ENCODE results near the gene CYP11A1. TPM values are rescaled to one million over a fixed set of nuclear protein-coding genes. Genes with fewer than 3 reads are reported as not detected.

CYP11A1 gene
- total and polyA plus RNA-seq, 10 of the 15 experiments (the other 5 are each of a cell fraction or from before 2014, with no cell fraction given): 0.11 to 1.2 (median 0.23) TPM; not detected in 5

- ChIA-PET POLR2A (no interaction called here), SMC1A (ENCODE audit: uncharacterized antibody, unreplicated experiment) (interaction anchor here (0.9 to 1.3 kb wide), 2 partner anchors 11 to 15 kb away, joined by 3 read pairs; no protein-coding TSS in a partner anchor), RAD21 (ENCODE audit: unreplicated experiment) (interaction anchor here (1.2 to 1.9 kb wide), 2 partner anchors 7 to 346 kb away, joined by 3 to 9 read pairs; no protein-coding TSS in a partner anchor), CTCF (interaction anchor here (1.1 to 5.2 kb wide), 6 partner anchors 9 to 345 kb away, joined by 4 to 147 read pairs (median 25); partner anchors contain the start of gene ISLR2)
- TF ChIP-seq, protein P1, sequence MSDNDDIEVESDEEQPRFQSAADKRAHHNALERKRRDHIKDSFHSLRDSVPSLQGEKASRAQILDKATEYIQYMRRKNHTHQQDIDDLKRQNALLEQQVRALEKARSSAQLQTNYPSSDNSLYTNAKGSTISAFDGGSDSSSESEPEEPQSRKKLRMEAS (IDR thresholded peaks at IDR 0.05; ENCODE audit: low read depth, low read length): no peak
- no peak for TF ChIP-seq TCF7 (IDR thresholded peaks at IDR 0.05; ENCODE audit: borderline replicate concordance)
- TF ChIP-seq NR2C2 (IDR thresholded peaks at IDR 0.05; ENCODE audit: borderline replicate concordance, control insufficient read depth, insufficient read length, low read depth): no peak
- no peak for TF ChIP-seq WRNIP1 (IDR thresholded peaks at IDR 0.05; ENCODE audit: borderline replicate concordance, low read depth, low read length)
- TF ChIP-seq PAX5 (IDR thresholded peaks at IDR 0.05; ENCODE audit: borderline replicate concordance, low read depth, low read length): no peak
- TF ChIP-seq MTA3 (IDR thresholded peaks at IDR 0.05; ENCODE audit: borderline replicate concordance, low read length): no peak
- TF ChIP-seq ZBED1 (IDR thresholded peaks at IDR 0.05; ENCODE audit: borderline replicate concordance): no peak
- TF ChIP-seq CEBPB (IDR thresholded peaks at IDR 0.05; ENCODE audit: borderline replicate concordance in 1 of 2, low read depth in 2 of 2, low read length in 2 of 2): no peak
- no peak for TF ChIP-seq LARP7 (IDR thresholded peaks at IDR 0.05)
- no peak for TF ChIP-seq CBFB (IDR thresholded peaks at IDR 0.05; ENCODE audit: low read depth)
- no peak for TF ChIP-seq HDGF (IDR thresholded peaks at IDR 0.05)
- TF ChIP-seq, protein P2, sequence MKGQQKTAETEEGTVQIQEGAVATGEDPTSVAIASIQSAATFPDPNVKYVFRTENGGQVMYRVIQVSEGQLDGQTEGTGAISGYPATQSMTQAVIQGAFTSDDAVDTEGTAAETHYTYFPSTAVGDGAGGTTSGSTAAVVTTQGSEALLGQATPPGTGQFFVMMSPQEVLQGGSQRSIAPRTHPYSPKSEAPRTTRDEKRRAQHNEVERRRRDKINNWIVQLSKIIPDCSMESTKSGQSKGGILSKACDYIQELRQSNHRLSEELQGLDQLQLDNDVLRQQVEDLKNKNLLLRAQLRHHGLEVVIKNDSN (IDR thresholded peaks at IDR 0.05; ENCODE audit: borderline replicate concordance, extremely low read length, insufficient read depth, low read depth, low read length): no peak
- TF ChIP-seq SUPT20H (IDR thresholded peaks at IDR 0.05; ENCODE audit: borderline replicate concordance, control insufficient read depth, low read depth, low read length): no peak
- no peak for TF ChIP-seq NR2C1 (IDR thresholded peaks at IDR 0.05)
- TF ChIP-seq SP1 (IDR thresholded peaks at IDR 0.05; ENCODE audit: low read depth, low read length): no peak
- no peak for TF ChIP-seq ZZZ3 (IDR thresholded peaks at IDR 0.05; ENCODE audit: control insufficient read depth, insufficient read length, low read depth)
- 76% methylated on average over 5 of the region's 5 CpGs for WGBS (ENCODE audit: insufficient coverage, insufficient replicate concordance, low lambda C conversion rate, missing lambda C conversion rate)
- Histone ChIP-seq H3K9ac (ENCODE audit: control insufficient read depth, insufficient read depth, low read length) (no peak overlapping the region), H3K79me2 (ENCODE audit: control insufficient read depth, insufficient read depth, low read length) (no peaks in the 10 kb centered on the region), H3K36me3 (ENCODE audit: control insufficient read depth in 2 of 2, insufficient read depth in 2 of 2, low read length in 1 of 2) (no peaks in the 10 kb centered on the region), H3K4me1 (ENCODE audit: control insufficient read depth, insufficient read depth, low read length) (peaks cover 53% of the 10 kb centered on the region), H3K4me3 (no peak overlapping the region), H2AFZ (ENCODE audit: control insufficient read depth, low read depth, low read length) (no peak overlapping the region), H4K20me1 (ENCODE audit: control insufficient read depth, insufficient read depth) (no peaks in the 10 kb centered on the region), H3K9me3 (replicated peaks; ENCODE audit: control insufficient read depth, insufficient read depth, low read length) (no peaks in the 10 kb centered on the region), H3K4me2 (ENCODE audit: control insufficient read depth, insufficient read depth) (no peak overlapping the region), H3K27me3 (replicated peaks in 1 of 2; ENCODE audit: control insufficient read depth in 2 of 2, insufficient read depth in 2 of 2, low read length in 1 of 2) (no peaks in the 10 kb centered on the region), H3K27ac (ENCODE audit: control insufficient read depth, insufficient read depth) (no peak overlapping the region)
- no peak for FAIRE-seq
- BruUV-seq (replicated peaks): no TSS peak
- in situ Hi-C loops (cut with MboI) (no loop called here), intact Hi-C loops (cut with micrococcal nuclease; ENCODE audit: unreplicated experiment) (no loop called here)
- no peak for DNase-seq (ENCODE audit: low read depth, low spot score)
- no peak for ATAC-seq
These were observed 48.3 kb downstream of the CYP11A1 start for GRCh38 chr15:74319138-74319460.
